GM12873 (cell line): ENCODE measurements around the gene FGF14.

Experiments used
- CTCF ChIP-seq: IDR thresholded peaks from 2 replicates; pipeline ENCODE4 v1.5.1; 2012; ENCODE audit warnings: low read depth, mild to moderate bottlenecking, moderate library complexity, low read length, control low read depth; ENCODE audit not compliant: insufficient read depth; ENCODE audit errors: missing control alignments

Gene FGF14

DNA sequence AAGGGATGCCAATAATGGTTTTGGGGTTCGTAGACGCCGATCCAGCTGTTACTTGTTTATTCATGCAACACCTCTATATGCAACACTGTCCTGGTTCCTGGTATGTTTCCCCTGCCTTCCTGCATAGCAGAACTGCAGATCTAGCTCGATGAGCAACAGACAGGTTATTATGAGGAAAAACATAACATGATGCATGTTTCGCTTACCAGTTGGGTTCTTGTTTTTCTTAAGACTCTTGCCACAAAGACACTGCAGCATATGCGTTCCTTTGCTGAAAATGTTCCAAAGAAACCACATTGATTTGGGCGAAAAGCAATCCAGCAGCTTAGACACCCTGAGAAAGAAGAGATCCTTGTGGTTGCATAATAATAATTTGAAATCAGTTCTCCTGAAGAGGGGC is 583 bp downstream of the FGF14 start:
- no peak for TF ChIP-seq CTCF

- TF ChIP-seq CTCF: no peak
Observed at GRCh38 chr13:102400675-102401145, 1.1 kb downstream of the FGF14 start.

DNA sequence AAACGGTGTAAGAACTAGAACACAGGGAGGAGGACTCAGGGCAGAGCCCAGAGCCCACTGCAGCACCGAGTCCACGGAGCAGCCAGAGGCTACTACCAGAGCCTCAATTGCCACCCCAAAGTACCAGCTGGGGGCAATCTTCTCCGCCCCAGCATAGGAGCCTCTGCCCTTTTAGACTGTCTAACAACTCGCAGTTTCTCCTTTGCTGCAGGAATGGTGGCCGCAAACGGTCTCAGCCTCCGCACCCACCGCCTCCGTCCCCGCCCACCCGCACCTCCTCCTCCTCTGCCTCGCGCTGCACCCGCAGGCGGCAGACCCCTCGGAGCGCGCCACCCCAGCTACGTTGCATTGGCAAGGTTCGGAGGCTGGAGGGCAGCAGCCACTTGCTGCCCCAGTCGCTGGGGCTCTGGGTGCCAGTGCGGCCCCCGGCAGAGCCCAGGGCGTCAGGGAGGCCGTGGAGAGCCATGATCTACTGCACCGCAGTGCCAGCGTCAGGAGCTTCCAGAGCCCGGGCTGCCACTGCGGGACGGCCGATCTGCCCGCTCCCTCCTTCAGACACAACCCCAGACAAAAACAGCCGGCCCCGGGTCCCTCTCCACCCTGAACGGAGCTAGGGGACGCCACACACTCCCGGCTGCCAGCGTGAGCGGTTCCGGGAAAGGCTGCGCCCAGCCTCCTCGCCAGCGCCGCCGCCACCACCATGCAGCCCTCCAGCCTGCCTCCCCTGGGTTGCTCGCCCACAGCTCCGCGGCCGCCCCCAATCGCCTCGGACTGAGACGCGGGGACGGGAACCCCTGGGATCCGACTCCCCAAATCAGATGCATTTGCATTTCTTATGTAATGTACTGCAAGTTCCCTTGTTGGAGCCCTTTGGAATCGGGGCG is 1.8 kb downstream of the FGF14 start:
- TF ChIP-seq CTCF: peak; percentile 26

DNA sequence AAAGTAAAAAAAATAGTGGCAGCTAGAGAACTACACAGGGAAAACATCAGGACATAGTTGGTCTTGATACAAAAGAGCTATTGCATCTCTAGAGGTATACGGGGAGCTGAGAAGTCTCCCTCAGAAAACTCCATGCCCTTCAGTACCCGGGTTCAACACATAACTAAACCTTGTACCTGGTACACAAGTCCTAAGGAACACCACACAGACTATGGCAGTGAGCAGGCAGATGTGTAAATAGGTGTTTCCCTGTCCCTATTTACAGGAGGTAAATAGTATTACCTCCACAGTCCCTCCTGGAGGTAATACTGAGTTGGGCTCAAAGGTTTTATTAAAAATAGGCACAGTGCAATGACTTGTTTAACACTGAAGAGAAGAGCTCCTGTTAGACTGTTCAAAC is 5.9 kb downstream of the FGF14 start:
- no peak for TF ChIP-seq CTCF

DNA sequence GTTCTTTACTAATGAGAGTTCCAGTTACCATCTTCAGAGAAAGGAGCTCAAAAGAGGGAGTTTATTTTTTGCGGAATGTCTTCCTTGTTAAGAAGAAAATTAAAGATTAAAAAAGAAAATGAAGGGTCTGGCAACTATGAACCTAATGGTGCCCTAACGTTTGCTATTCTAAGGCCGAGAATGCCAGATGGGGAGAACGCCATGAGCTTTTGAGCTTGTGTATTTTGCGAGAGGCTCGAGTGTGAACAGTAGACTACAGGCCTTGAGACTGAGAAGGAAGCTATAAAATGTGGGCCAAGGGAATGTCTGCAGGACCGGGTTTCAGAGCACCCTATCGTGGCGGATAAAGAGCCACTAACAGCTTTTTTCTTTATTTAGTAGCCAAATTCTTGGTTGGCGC is 6.7 kb downstream of the FGF14 start:
- TF ChIP-seq CTCF: no peak

DNA sequence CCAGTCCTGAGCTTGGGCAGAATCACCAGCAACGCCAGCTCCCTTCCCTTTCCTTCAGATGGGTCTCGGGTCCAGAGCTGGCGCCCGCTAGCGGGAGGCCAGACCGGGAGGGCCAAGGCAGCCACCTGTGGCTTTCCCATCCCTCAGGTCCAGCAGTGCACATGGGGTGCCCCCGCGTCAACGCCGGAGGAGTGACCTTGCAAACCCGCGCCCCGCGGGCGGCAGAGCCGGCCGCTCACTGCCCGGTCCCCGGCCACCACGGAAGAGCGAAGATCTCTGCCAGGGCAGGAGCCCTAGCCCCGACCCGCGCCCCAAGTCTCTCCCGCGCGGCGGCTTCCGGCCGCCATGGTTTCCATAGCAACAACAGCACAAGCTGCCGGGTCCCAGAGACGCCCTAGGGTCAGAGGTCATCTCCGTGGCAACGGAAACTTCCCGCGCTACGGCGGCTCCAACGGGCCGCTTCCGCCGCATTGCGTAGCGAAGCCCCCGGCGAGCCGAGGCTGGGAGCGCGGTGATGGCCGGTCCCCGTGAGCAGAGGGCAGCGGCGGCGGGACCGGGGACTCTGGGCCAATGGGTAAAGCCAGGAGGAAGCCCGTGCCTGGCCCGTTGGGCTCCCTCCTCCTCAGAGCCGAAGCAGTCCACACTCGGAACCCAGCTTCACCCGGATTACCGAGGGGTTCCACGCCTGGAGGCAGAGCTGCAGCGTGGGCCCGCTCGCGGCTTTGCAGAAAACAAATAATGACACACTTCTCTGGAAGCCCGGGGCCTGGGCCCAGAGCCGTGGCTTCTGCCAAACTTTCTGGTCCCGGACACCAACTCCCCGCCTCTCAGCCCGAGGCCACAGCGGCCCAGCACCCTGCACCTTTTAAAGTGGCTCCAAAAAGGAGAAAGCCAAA is 7.4 kb downstream of the FGF14 start:
- peak; percentile 40 for TF ChIP-seq CTCF
